ENCODE measurements around the gene ZNF273. TPM values are rescaled to one million over a fixed set of nuclear protein-coding genes. Genes with fewer than 3 reads are reported as not detected.

The ZNF273 gene
- total RNA-seq, 1 experiment from 2014 or later: 5.1 TPM

GRCh38 chr7:64875258-64875657, 27.8 kb upstream of the ZNF273 start:
- no peak overlapping the region for H3K4me3 Mint-ChIP-seq (ENCODE audit: low read depth, unreplicated experiment)
- H3K36me3 Mint-ChIP-seq (ENCODE audit: insufficient read depth, unreplicated experiment): no peaks in the 10 kb centered on the region
- no peak for DNase-seq
- H3K27ac Mint-ChIP-seq (ENCODE audit: unreplicated experiment): no peak overlapping the region
- BruUV-seq (replicated peaks): no TSS peak
- H3K4me1 Mint-ChIP-seq (ENCODE audit: low read depth, unreplicated experiment): no peaks in the 10 kb centered on the region
- H3K27me3 Mint-ChIP-seq (ENCODE audit: unreplicated experiment): no peaks in the 10 kb centered on the region
- intact Hi-C loops (cut with micrococcal nuclease; ENCODE audit: unreplicated experiment): no loop called here
- peaks cover 5% of the 10 kb centered on the region for H3K9me3 Mint-ChIP-seq (ENCODE audit: low read depth, unreplicated experiment)
- TF ChIP-seq, protein P1, sequence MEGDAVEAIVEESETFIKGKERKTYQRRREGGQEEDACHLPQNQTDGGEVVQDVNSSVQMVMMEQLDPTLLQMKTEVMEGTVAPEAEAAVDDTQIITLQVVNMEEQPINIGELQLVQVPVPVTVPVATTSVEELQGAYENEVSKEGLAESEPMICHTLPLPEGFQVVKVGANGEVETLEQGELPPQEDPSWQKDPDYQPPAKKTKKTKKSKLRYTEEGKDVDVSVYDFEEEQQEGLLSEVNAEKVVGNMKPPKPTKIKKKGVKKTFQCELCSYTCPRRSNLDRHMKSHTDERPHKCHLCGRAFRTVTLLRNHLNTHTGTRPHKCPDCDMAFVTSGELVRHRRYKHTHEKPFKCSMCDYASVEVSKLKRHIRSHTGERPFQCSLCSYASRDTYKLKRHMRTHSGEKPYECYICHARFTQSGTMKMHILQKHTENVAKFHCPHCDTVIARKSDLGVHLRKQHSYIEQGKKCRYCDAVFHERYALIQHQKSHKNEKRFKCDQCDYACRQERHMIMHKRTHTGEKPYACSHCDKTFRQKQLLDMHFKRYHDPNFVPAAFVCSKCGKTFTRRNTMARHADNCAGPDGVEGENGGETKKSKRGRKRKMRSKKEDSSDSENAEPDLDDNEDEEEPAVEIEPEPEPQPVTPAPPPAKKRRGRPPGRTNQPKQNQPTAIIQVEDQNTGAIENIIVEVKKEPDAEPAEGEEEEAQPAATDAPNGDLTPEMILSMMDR (IDR thresholded peaks at IDR 0.05; ENCODE audit: unreplicated experiment): no peak
- CTCF ChIA-PET: no interaction called here

- Mint-ChIP-seq H3K4me3 (ENCODE audit: low read depth, unreplicated experiment) (no peak overlapping the region), H3K27me3 (ENCODE audit: unreplicated experiment) (no peaks in the 10 kb centered on the region), H3K27ac (ENCODE audit: unreplicated experiment) (no peak overlapping the region), H3K36me3 (ENCODE audit: insufficient read depth, unreplicated experiment) (no peaks in the 10 kb centered on the region), H3K9me3 (ENCODE audit: low read depth, unreplicated experiment) (peaks cover 5% of the 10 kb centered on the region), H3K4me1 (ENCODE audit: low read depth, unreplicated experiment) (no peaks in the 10 kb centered on the region)
- DNase-seq: no peak
- intact Hi-C loops (cut with micrococcal nuclease; ENCODE audit: unreplicated experiment): no loop called here
- BruUV-seq (replicated peaks): no TSS peak
- CTCF ChIA-PET: no interaction called here
- TF ChIP-seq, protein P1 (IDR thresholded peaks at IDR 0.05; ENCODE audit: unreplicated experiment): no peak
Measured at GRCh38 chr7:64875658-64876406, 27.2 kb upstream of the ZNF273 start.

- CTCF ChIA-PET: no interaction called here
- Mint-ChIP-seq H3K4me3 (ENCODE audit: low read depth, unreplicated experiment) (no peak overlapping the region), H3K27me3 (ENCODE audit: unreplicated experiment) (no peaks in the 10 kb centered on the region), H3K27ac (ENCODE audit: unreplicated experiment) (no peak overlapping the region), H3K9me3 (ENCODE audit: low read depth, unreplicated experiment) (peaks cover 5% of the 10 kb centered on the region), H3K36me3 (ENCODE audit: insufficient read depth, unreplicated experiment) (no peaks in the 10 kb centered on the region), H3K4me1 (ENCODE audit: low read depth, unreplicated experiment) (no peaks in the 10 kb centered on the region)
- BruUV-seq (replicated peaks): no TSS peak
- TF ChIP-seq, protein P1 (IDR thresholded peaks at IDR 0.05; ENCODE audit: unreplicated experiment): no peak
- intact Hi-C loops (cut with micrococcal nuclease; ENCODE audit: unreplicated experiment): no loop called here
- DNase-seq: no peak
Measured at GRCh38 chr7:64876792-64877713, 26.0 kb upstream of the ZNF273 start.

DNA sequence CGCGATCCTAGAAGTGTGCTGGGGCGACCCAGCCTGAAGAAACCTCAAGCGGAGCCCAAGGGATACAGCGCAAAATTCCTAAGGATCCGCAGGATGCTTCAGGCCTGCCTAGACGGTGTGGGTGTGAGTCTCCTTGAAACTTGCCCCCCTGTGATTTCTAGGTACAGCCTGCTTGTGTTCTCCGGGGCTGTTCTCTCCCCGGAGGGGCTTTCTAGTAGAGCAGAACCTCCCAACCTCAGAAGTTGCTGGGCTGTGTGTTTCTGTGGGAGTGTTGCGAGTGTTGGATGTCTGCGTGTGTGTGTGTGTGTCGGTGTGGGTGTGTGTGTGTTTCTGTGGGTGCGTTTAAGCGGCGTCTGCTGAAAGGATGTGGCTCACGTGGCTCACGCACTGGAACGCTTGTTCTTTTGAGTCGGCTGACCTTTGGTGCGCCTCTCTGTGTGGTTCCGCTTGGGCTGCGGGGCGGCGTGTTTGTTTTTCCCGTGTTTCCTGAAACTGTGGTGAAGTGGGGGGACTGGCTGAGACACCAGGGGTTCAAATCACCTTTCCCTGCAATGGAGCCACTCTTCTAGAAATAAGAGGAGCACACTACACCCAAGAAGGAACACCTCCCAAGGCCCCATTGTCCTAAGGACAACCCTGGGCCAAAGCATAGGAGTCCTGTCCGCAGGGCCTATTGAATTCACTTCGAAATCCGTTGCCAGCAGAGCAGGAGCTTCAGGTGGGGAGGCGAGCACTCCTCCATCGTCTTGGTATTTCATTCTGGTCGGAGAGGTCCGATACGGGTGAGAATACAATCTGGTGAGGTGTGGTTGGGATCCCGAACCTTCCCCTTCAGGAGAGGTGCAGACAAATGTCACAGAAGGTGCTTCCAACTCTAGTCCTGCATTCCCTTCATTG, 25.1 kb upstream of the ZNF273 start:
- CTCF ChIA-PET: no interaction called here
- no peak for DNase-seq
- no peak overlapping the region for H3K27ac Mint-ChIP-seq (ENCODE audit: unreplicated experiment)
- H3K27me3 Mint-ChIP-seq (ENCODE audit: unreplicated experiment): no peaks in the 10 kb centered on the region
- peaks cover 5% of the 10 kb centered on the region for H3K9me3 Mint-ChIP-seq (ENCODE audit: low read depth, unreplicated experiment)
- TF ChIP-seq, protein P1 (IDR thresholded peaks at IDR 0.05; ENCODE audit: unreplicated experiment): no peak
- H3K4me1 Mint-ChIP-seq (ENCODE audit: low read depth, unreplicated experiment): no peaks in the 10 kb centered on the region
- H3K4me3 Mint-ChIP-seq (ENCODE audit: low read depth, unreplicated experiment): no peak overlapping the region
- BruUV-seq (replicated peaks): no TSS peak
- intact Hi-C loops (cut with micrococcal nuclease; ENCODE audit: unreplicated experiment): no loop called here
- H3K36me3 Mint-ChIP-seq (ENCODE audit: insufficient read depth, unreplicated experiment): no peaks in the 10 kb centered on the region

All from Calu3 (cell line).